ENCODE measurements around the gene GATC. TPM values are rescaled to one million over a fixed set of nuclear protein-coding genes. Genes with fewer than 3 reads are reported as not detected.
"Not testable (repeated sequence)": the region's sequence is repeated elsewhere in the genome, so short reads cannot be mapped to it uniquely, and the experiment has no call there.

GATC gene
- total RNA-seq, 1 experiment from 2014 or later, result 20.9 TPM

GRCh38 chr12:120432772-120433525 lies 13.3 kb upstream of the GATC start:
- DNase-seq (ENCODE audit: low read depth), result no peak

GRCh38 chr12:120437735-120438494 lies 8.3 kb upstream of the GATC start, which contains the start of gene COX6A1:
Gene COX6A1 (plus strand): TSS chr12:120438113. CDS start chr12:120438127, 14 bp downstream.
- peak; percentile 95 for DNase-seq (ENCODE audit: low read depth)

- no peak for DNase-seq (ENCODE audit: low read depth)
Measured at GRCh38 chr12:120438495-120439198, 7.6 kb upstream of the GATC start.

GRCh38 chr12:120439646-120440247 lies 6.5 kb upstream of the GATC start:
- DNase-seq (ENCODE audit: low read depth), result peak; percentile 61

GRCh38 chr12:120444676-120445075 lies 1.6 kb upstream of the GATC start:
- DNase-seq (ENCODE audit: low read depth), result no peak

GRCh38 chr12:120446844-120447178 lies 567 bp downstream of the GATC start:
- DNase-seq (ENCODE audit: low read depth), result not testable (repeated sequence)

GRCh38 chr12:120447992-120448391 lies 1.7 kb downstream of the GATC start:
- DNase-seq (ENCODE audit: low read depth), result no peak

- peak; percentile 48 for DNase-seq (ENCODE audit: low read depth)
Measured at GRCh38 chr12:120452524-120452923, 6.3 kb downstream of the GATC start.

GRCh38 chr12:120453060-120453750 lies 7.0 kb downstream of the GATC start:
- DNase-seq (ENCODE audit: low read depth), result no peak

- DNase-seq (ENCODE audit: low read depth), result no peak
Measured at GRCh38 chr12:120453977-120454376, 7.7 kb downstream of the GATC start.

- DNase-seq (ENCODE audit: low read depth), result no peak
Measured at GRCh38 chr12:120455302-120455701, 9.1 kb downstream of the GATC start.

GRCh38 chr12:120457133-120457532 lies 10.9 kb downstream of the GATC start:
- DNase-seq (ENCODE audit: low read depth), result no peak

GRCh38 chr12:120460157-120460556 lies 13.9 kb downstream of the GATC start:
- no peak for DNase-seq (ENCODE audit: low read depth)

GRCh38 chr12:120462099-120462640 lies 15.9 kb downstream of the GATC start:
- no peak for DNase-seq (ENCODE audit: low read depth)

GRCh38 chr12:120463712-120464111 lies 17.5 kb downstream of the GATC start:
- DNase-seq (ENCODE audit: low read depth), result no peak

GRCh38 chr12:120465756-120466155 lies 19.5 kb downstream of the GATC start:
- DNase-seq (ENCODE audit: low read depth), result no peak

- peak; percentile 45 for DNase-seq (ENCODE audit: low read depth)
Measured at GRCh38 chr12:120466560-120467315, 20.5 kb downstream of the GATC start.

GRCh38 chr12:120467439-120467838 lies 21.2 kb downstream of the GATC start:
- no peak for DNase-seq (ENCODE audit: low read depth)

- DNase-seq (ENCODE audit: low read depth), result peak; percentile 49
Measured at GRCh38 chr12:120468325-120468820, 22.1 kb downstream of the GATC start.

Measured in HT1080 (cell line).